C4-2B (cell line): ENCODE data around the gene RTF1.
"Not testable (repeated sequence)": the region's sequence is repeated elsewhere in the genome, so short reads cannot be mapped to it uniquely, and the experiment has no call there.

ENCODE experiments used
- H3K27ac ChIP-seq: fragments of 450-650 bp; 2 replicates; pipeline ENCODE4 v1.5.1; 2017
- CTCF ChIP-seq: fragments of 450-650 bp; conservative IDR thresholded peaks from 2 replicates; pipeline ENCODE4 v1.5.1; 2017; ENCODE audit warnings: mild to moderate bottlenecking
- ZFX ChIP-seq: fragments of 450-650 bp; IDR thresholded peaks from 2 replicates; pipeline ENCODE4 v1.6.1; 2017

Gene RTF1

GRCh38 chr15:41416742-41417417, at the start of gene RTF1:
Gene RTF1 (plus strand): TSS chr15:41417095. CDS start chr15:41417116, 21 bp downstream.
- TF ChIP-seq CTCF = no peak
- peak; percentile 95 for TF ChIP-seq ZFX
- peak within 1 kb of the TSS; percentile 69 for H3K27ac ChIP-seq

DNA sequence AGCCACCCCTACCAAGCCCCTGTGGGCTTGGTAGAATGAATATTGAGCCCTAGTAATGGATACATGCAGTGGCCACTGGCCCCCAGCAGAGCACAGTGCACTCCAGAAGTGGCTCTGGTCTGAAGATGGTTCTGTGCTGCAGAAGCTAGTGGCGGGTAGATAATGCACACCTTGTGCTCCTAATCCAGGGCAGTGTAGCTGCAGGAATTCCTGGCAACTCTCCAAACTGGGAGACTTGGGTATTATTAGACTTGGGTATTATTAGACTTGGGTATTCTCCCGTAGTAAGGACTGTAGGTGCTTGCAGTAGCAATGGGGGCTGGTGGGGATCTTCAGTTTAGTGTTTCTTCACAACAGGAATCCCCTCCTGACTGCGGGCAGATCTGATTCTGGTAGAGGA, 49.5 kb upstream of the RTF1 start:
- no peak overlapping the region for H3K27ac ChIP-seq
- no peak for TF ChIP-seq ZFX
- TF ChIP-seq CTCF = no peak

DNA sequence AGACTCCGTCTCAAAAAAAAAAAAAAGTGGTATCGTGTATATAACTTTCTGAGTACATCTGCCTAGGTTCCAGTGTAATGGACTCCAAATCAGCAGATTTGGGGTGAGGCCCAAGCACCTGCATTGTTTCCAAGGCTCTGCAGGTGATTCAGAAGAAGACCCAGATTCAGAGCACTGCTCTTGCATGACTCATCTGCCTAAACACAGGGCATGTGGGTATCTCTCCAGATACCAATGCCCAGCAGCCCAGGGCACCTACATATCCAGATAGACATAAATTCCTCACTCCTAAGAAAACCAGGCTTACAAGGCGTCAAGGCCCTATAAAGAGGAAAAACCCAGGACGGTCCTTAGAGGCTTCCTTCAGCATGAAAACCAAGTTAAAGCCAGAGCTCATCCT, 38.9 kb upstream of the RTF1 start:
- H3K27ac ChIP-seq = no peak overlapping the region
- TF ChIP-seq ZFX = no peak
- no peak for TF ChIP-seq CTCF

DNA sequence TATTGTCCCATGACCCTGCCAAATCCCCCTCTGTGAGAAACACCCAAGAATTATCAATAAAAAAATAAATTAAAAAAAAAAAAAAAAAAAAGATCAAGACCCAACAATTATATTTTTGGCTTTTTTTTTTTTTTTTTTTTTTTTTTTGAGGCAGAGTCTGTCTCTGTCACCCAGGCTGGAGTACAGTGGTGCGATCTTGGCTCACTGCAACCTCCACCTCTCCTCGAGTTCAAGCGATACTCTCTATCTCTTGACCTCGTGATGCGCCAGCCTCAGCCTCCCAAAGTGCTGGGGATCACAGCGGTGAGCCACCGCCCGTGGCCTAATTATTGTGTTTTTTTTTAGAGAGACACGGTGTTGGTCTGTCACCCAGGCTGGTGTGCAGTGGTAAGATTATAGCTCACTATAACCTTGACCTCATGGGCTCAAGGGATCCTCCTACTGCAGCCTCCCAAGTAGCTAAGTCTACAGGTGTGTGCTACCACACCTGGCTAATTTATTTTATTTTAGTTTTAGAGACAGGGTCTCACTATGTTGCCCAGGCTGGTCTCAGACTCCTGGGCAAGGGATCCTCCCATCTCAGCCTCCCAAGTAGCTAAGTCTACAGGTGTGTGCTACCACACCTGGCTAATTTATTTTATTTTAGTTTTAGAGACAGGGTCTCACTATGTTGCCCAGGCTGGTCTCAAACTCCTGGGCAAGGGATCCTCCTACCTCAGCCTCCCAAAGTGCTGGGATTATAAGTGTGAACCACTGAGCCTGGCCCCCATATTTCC, 32.7 kb upstream of the RTF1 start:
- not testable (repeated sequence) for H3K27ac ChIP-seq

GRCh38 chr15:41387646-41388045, 29.2 kb upstream of the RTF1 start:
- no peak overlapping the region for H3K27ac ChIP-seq
- no peak for TF ChIP-seq ZFX
- TF ChIP-seq CTCF = no peak

GRCh38 chr15:41392659-41393058, 24.2 kb upstream of the RTF1 start:
- no peak for TF ChIP-seq CTCF
- no peak for TF ChIP-seq ZFX
- no peak overlapping the region for H3K27ac ChIP-seq

- no peak overlapping the region for H3K27ac ChIP-seq
- TF ChIP-seq CTCF (no peak), ZFX (no peak)
Observed at GRCh38 chr15:41394924-41395323, 22.0 kb upstream of the RTF1 start.
